SH-SY5Y (cell line): Measurements from ENCODE around the gene STK24.

Experiments
- GATA2 ChIP-seq: IDR thresholded peaks from 2 replicates; pipeline ENCODE4 v1.6.1; 2011; ENCODE audit warnings: mild to moderate bottlenecking, low read depth, low read length
- GATA3 ChIP-seq: IDR thresholded peaks from 2 replicates; pipeline ENCODE4 v1.6.1; 2011; ENCODE audit warnings: low read depth, mild to moderate bottlenecking, low read length, moderate library complexity

STK24 gene

DNA sequence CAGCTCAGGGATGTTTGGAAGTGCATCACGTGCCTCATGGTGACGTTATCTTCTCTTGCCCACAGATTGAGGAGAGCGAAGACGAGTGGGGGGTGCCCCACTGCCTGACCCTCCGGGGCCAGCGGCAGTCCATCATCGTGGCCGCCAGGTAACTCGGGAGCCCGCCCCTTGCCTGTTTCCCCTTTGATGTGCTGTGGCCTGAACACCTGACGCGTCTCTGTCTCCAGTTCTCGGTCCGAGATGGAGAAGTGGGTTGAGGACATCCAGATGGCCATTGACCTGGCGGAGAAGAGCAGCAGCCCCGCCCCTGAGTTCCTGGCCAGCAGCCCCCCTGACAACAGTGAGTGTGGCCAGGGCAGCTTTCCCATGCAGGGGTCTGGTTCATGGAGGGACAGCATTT is 137.0 kb downstream of the STK24 start:
- TF ChIP-seq GATA3 (no peak), GATA2 (no peak)

GRCh38 chr13:98439126-98439828 is 137.6 kb downstream of the STK24 start:
- no peak for TF ChIP-seq GATA2
- TF ChIP-seq GATA3: no peak

- no peak for TF ChIP-seq GATA2
- no peak for TF ChIP-seq GATA3
Observed at GRCh38 chr13:98438246-98439125, 138.4 kb downstream of the STK24 start.

GRCh38 chr13:98436233-98436910 is 140.5 kb downstream of the STK24 start:
- TF ChIP-seq GATA3: no peak
- peak; percentile 64 for TF ChIP-seq GATA2

- no peak for TF ChIP-seq GATA3
- TF ChIP-seq GATA2: no peak
Observed at GRCh38 chr13:98435376-98435775, 141.5 kb downstream of the STK24 start.

- TF ChIP-seq GATA3 (no peak), GATA2 (no peak)
Observed at GRCh38 chr13:98434060-98434459, 142.8 kb downstream of the STK24 start.

DNA sequence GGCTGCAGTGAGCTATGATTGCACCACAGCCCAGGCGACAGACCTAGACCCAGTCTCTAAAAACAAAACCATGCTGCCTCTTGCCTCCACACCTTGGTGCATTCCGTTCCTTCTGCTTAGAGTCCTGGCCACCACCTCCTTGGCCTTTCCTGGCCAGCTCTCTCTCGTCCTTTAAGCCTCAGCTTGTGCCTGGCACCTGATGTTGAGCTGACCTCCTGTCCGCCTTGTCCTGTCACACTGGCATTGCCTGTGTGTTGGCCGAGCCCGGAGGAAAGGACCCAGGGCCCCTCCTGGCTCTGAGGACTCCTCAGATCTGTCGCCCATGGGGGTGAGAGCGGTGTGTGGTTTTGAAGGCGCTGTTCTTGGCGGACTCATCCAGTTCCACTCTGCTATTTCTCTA is 143.3 kb downstream of the STK24 start:
- TF ChIP-seq GATA3 (no peak), GATA2 (no peak)

- TF ChIP-seq GATA3 (no peak), GATA2 (no peak)
Observed at GRCh38 chr13:98432638-98433037, 144.3 kb downstream of the STK24 start.

DNA sequence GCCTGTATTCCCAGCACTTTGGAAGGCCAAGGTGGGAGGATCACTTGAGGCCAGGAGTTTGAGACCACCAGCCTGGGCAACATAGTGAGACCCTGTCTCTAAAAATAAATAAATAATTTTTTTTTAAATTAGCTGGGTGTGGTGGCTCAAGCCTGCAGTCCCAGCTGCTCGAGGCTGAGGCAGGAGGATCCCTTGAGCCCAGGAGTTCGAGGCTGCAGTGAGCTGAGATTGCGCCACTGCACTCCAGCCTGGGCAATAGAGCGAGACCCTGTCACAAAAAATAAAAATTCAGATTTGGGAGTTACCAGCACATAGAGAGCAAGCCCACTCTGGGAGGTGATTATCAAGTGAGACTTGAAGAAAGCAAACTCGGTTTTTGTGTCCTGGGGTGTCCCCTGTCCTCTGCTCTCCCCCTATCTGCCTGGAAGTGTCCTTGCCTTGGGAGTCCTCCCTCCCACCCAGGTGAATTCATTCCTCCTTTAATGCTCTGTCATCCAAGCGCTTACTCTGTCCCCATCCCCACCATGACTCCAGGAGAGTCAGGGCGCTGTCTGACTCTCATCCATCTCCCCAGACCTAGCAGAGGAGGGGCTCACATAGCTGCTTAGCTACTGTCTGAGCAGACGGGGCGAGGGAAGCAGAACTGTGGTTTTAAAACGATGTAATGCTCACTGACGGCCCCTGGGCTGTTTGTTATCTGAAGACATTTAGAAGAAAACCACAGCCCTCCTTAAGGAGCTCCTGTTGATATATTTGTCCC is 146.8 kb downstream of the STK24 start:
- no peak for TF ChIP-seq GATA3
- TF ChIP-seq GATA2: no peak

DNA sequence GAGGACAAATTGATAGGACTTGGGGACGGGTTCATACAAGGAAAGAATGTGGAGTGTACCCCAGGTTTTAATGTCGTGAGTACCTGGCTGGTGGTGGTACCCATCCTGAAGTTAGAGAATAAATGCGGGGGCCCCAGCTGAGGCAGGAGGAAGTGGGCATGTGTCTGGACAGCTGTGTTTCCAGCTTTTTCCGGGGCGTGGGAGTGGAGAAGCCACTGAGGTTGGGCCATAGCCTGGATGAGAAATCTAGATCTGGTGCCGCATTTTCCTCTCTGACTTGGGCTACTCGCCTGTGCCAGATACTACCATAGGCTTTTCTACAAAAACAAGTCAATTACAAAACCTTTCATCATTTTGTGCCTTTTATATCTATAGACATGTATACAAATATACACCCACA is 147.4 kb downstream of the STK24 start:
- TF ChIP-seq GATA3: no peak
- no peak for TF ChIP-seq GATA2

- no peak for TF ChIP-seq GATA3
- TF ChIP-seq GATA2: no peak
Observed at GRCh38 chr13:98429081-98429480, 147.8 kb downstream of the STK24 start.

DNA sequence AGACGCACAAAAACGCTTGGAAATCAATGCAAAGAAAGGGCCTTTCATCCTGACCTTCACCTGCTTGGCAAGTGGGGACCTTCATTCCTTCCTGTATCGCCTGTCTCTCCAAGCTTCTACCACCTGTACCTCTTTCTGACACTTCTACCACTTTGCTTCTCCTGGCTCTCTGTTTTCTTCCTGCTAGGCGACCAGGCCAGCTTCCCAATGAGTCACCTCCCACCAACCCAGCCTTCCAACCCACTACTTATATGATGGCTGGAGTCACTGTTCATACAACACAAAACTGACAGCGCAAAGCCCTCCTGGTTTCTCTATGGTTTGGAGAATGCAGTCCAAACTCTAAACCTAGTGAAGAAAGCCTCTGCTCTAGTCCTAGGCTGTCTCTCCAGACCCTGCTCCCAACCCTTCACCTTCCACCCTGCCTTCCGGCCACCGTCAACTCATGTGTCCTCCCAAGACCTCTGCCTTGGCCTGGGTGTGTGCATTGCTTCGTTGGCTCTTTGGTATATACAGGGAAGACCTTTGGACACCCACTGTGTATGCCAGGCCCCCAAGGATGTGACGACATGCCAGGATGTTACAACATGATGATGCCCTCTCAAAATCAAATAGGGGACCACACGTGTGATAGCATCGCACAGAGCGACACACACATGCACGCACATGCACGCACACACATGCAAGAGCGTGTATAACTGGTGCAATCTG is 148.5 kb downstream of the STK24 start:
- no peak for TF ChIP-seq GATA3
- no peak for TF ChIP-seq GATA2

DNA sequence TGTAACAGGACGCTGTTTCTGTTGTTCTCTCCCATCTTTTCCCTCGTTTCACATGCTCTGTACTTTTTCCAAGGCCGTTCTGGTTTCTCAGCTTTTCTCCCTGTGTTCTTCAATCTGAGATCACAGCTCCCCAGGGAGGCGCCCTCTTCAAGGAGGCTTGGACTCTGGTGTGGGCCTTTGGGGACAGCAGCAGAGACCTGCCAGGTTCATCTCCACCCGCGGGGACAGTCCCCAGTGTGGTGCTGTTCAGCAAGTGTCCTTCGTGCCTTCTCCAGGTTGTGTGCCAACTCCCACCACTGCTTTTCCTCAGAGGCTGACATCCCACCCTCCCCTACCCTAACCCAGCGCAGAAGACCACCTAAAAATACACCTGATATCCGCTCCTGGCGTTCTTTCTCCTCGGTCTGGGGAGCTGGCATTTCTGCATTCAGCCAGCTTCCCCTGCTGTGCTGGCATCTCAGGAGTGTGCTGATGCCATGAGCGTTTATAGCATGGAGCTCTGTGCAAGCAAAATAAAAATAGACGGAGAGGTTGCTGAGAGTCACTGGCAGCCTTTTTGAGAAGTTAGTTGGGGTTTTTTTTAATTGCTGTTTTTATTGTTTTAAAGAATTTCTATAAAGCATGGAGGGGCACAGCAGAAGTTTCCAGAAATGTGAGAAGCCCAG is 149.4 kb downstream of the STK24 start:
- TF ChIP-seq GATA3 (no peak), GATA2 (no peak)
